Thyroid gland (tissue), 4 donors: ENCODE results near the gene UNC13A.

ENCODE experiments used
- CTCF ChIP-seq, 6 experiments: fragments of 200-600 bp in 3 of 6; fragments of 450-650 bp in 3 of 6; sonication (generic) in 3 of 6; IDR thresholded peaks; one replicate each; pipeline ENCODE4 v1.5.1; 2016 to 2019; ENCODE audit warnings: antibody characterized with exemption in 6 of 6, mild to moderate bottlenecking in 2 of 6, inconsistent platforms in 1 of 6, moderate library complexity in 1 of 6
- POLR2A ChIP-seq, 2 donors: fragments of 450-650 bp; IDR thresholded peaks; one replicate each; pipeline ENCODE4 v1.6.1; 2017; ENCODE audit warnings: antibody characterized with exemption in 2 of 2, mild to moderate bottlenecking in 2 of 2, moderate library complexity in 1 of 2

- TF ChIP-seq POLR2A (IDR thresholded peaks at IDR 0.05) (no peak), CTCF (IDR thresholded peaks at IDR 0.05) (no peak)
Observed at GRCh38 chr19:17555929-17556813, 132.0 kb downstream of the UNC13A start.
